CD4-positive, CD25-positive, alpha-beta regulatory T cell (primary cell): ENCODE measurements around the gene SCGB1C1. TPM values are rescaled to one million over a fixed set of nuclear protein-coding genes. Genes with fewer than 3 reads are reported as not detected.
A peak's percentile ranks its signal among the peaks of the same experiment; 100 is the strongest.

Experiments
- ATAC-seq, 2 donors: fragments of 150-1000 bp; cut with Tn5 transposase; one replicate each; pipeline ENCODE4 v1.10.0; 2021; ENCODE audit warnings: low read depth in 2 of 2, moderate number of reproducible peaks in 2 of 2, moderate library complexity in 1 of 2
- DNase-seq, 3 donors: peaks; one replicate each; pipeline versions ENCODE4 v3.0.0 to v3.0.0-alpha.2; 2012 to 2022; ENCODE audit warnings: mixed read lengths in 1 of 3
- H3K27ac ChIP-seq: one replicate; pipeline ENCODE4 v1.7.0; 2013; ENCODE audit warnings: mild to moderate bottlenecking, low read length; ENCODE audit not compliant: insufficient read depth, poor library complexity, severe bottlenecking
- H3K27me3 ChIP-seq: one replicate; pipeline ENCODE4 v1.7.0; 2013; ENCODE audit warnings: low read length; ENCODE audit not compliant: control insufficient read depth, insufficient read depth
- H3K36me3 ChIP-seq: one replicate; pipeline ENCODE4 v1.7.0; 2013; ENCODE audit warnings: mild to moderate bottlenecking, low read length, moderate library complexity; ENCODE audit not compliant: control insufficient read depth, insufficient read depth
- H3K4me1 ChIP-seq: 2 replicates; pipeline ENCODE4 v1.7.0; 2013; ENCODE audit warnings: mild to moderate bottlenecking, low read length; ENCODE audit not compliant: insufficient read depth, control insufficient read depth, poor library complexity, severe bottlenecking
- H3K4me3 ChIP-seq: one replicate; pipeline ENCODE4 v1.7.0; 2013; ENCODE audit warnings: low read depth, mild to moderate bottlenecking, low read length, moderate library complexity
- H3K9me3 ChIP-seq, 2 experiments: 1 replicate in 1 of 2; 2 replicates in 1 of 2; pipeline ENCODE4 v1.7.0; 2013; ENCODE audit warnings: low read length in 2 of 2, mild to moderate bottlenecking in 1 of 2, moderate library complexity in 1 of 2; ENCODE audit not compliant: control insufficient read depth in 2 of 2
- H3K27ac Mint-ChIP-seq, 3 donors: one replicate each; pipeline ENCODE4 v1.8.0; 2020 to 2022; ENCODE audit warnings: mild to moderate bottlenecking in 3 of 3, mixed read lengths in 3 of 3, moderate library complexity in 2 of 3
- H3K27me3 Mint-ChIP-seq: one replicate; pipeline ENCODE4 v1.8.0; 2022; ENCODE audit warnings: mild to moderate bottlenecking, mixed read lengths
- H3K36me3 Mint-ChIP-seq: one replicate; pipeline ENCODE4 v1.8.0; 2020; ENCODE audit warnings: mixed read lengths
- H3K4me1 Mint-ChIP-seq, 4 donors: one replicate each; pipeline ENCODE4 v1.8.0; 2020 to 2022; ENCODE audit warnings: mixed read lengths in 4 of 4, mild to moderate bottlenecking in 1 of 4
- H3K4me3 Mint-ChIP-seq, 4 donors: one replicate each; pipeline ENCODE4 v1.8.0; 2020 to 2022; ENCODE audit warnings: mild to moderate bottlenecking in 4 of 4, mixed read lengths in 4 of 4, moderate library complexity in 3 of 4
- H3K9me3 Mint-ChIP-seq, 7 donors: one replicate each; pipeline ENCODE4 v1.8.0; 2020 to 2022; ENCODE audit warnings: mixed read lengths in 7 of 7, mild to moderate bottlenecking in 3 of 7, moderate library complexity in 2 of 7
- polyA plus RNA-seq, 4 donors: library from polyadenylated mRNA; unstranded; fragments of 300-500 nt; fragmentation: Illumina TruSeq; gene quantifications; one replicate each; pipeline ENCODE4 v1.2.3, GENCODE V29; 2021
- total RNA-seq: library from RNA; stranded (reverse); gene quantifications from one replicate; pipeline ENCODE4 v1.2.3, GENCODE V29; 2022

Gene SCGB1C1
- total and polyA plus RNA-seq, 5 donors from 2014 or later: not detected

DNA sequence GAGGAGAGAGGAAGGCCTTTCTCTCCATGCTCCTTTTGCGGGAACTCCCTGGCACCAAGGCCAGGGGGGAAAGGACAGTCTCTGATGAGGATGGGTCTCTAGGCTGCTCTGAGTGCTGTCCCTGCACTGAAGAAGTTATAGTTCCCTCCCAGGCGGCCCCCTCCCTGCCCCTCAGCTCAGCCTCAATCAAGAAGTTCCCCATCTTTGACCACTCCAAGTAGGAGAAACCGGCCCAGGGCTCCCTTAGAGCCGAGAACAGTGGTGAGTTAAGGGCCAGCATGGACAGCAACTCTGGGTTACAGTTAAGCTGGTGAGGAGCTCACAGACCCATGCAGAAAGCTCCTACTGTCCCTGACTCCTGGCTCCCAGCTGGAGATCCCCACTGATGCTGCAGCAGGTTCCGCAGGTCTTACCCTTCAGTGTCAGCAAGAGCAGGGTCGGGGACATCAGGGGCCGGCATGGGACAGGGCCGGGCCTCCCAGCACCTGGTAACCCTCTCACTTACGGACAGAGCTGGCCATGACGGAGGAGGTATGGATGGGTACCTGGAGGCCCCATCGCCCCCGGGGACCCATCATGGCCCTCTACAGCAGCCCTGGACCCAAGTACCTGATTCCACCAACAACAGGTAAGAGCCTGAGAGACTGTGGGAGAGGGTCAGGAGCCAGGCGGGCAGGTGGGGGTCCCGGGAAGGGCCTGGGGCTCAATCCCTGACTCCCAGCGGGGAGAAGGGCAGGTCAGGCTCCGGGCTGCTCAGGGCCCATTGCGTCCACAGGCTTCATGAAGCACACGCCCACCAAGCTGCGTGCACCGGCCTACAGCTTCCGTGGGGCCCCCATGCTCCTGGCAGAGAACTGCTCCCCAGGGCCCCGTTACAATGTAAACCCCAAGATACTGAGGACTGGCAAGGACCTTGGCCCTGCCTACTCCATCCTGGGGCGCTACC lies 4.2 kb downstream of the SCGB1C1 start:
- H3K27ac Mint-ChIP-seq: no peak overlapping the region

DNA sequence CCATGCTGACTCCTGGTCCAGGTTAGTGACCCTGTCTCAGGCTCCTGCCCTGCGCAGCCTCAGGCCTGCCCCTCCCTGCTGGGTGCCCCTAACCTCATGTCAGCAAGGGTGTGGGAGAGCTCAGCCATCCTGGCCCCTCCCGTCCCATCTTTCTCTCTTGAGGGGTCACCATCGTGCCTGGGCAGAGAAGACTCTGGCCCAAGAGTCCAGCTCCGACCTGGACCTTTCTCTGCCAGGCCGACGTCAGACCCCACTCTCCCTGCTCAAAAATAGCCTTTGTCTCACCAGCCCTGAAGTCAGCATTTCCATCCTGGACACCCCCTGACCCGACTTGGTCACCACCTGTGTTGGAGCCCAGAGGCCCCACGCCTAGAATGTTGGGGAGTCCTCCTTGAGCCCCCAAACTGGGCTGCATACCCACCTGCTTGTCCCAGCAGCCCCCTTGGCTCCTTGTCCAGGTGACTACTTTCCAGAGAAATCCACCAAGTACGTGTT lies 4.9 kb downstream of the SCGB1C1 start:
- ATAC-seq (no peak), DNase-seq (no peak)
- H3K27ac ChIP-seq: no peak overlapping the region
- Mint-ChIP-seq H3K27me3 (no peaks in the 10 kb centered on the region), H3K4me3 (no peak overlapping the region), H3K36me3 (no peaks in the 10 kb centered on the region), H3K27ac (peak overlapping the region in 1 of 3 donors; percentile 46), H3K4me1 (peaks cover 0 to 23% (median 13%) of the 10 kb centered on the region in 4 donors), H3K9me3 (no peaks in the 10 kb centered on the region)
- H3K4me3 ChIP-seq: no peak overlapping the region
- no peaks in the 10 kb centered on the region for H3K27me3 ChIP-seq
- peaks cover 3% of the 10 kb centered on the region for H3K36me3 ChIP-seq
- peaks cover 14% of the 10 kb centered on the region for H3K4me1 ChIP-seq
- no peaks in the 10 kb centered on the region for H3K9me3 ChIP-seq

More for the DNA sequence above, 4.2 kb downstream of the SCGB1C1 start:
- peaks cover 12% of the 10 kb centered on the region for H3K4me1 ChIP-seq
- H3K36me3 Mint-ChIP-seq: no peaks in the 10 kb centered on the region
- H3K27me3 ChIP-seq: no peaks in the 10 kb centered on the region
- H3K9me3 Mint-ChIP-seq: no peaks in the 10 kb centered on the region
- H3K36me3 ChIP-seq: peaks cover 3% of the 10 kb centered on the region
- no peak for DNase-seq
- no peaks in the 10 kb centered on the region for H3K27me3 Mint-ChIP-seq
- peaks cover 0 to 18% (median 8%) of the 10 kb centered on the region in 4 donors for H3K4me1 Mint-ChIP-seq
- no peak overlapping the region for H3K4me3 ChIP-seq
- H3K27ac ChIP-seq: no peak overlapping the region
- H3K9me3 ChIP-seq: no peaks in the 10 kb centered on the region
- no peak for ATAC-seq
- no peak overlapping the region for H3K4me3 Mint-ChIP-seq

DNA sequence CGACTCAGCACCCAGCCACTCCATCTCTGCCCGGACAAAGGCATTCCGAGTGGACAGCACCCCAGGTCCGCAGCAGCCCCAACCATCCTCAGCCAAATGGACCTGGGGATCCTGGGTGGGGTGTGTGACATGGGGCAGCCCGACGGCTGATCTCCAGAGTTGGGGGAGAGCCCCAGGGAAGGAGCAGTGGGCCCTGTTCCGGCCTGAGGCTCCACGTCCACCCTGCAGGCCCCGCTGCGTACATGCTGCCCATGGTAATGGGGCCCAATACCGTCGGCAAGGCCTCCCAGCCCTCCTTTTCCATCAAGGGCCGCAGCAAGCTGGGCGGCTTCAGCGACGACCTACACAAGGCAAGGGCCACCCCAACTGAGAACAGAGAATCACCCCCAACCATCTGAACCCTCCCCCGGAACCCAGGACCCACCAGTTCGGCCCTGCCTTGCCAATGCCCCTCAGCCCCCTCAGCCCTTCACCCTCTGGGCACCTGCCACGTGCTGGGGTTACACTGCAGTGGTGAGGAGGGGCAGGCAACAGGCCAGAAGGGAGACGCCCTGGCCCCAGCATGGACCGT lies 5.4 kb downstream of the SCGB1C1 start:
- no peaks in the 10 kb centered on the region for H3K27me3 Mint-ChIP-seq
- Histone ChIP-seq H3K27me3 (no peaks in the 10 kb centered on the region), H3K4me1 (peaks cover 14% of the 10 kb centered on the region), H3K4me3 (no peak overlapping the region), H3K27ac (no peak overlapping the region), H3K36me3 (peaks cover 8% of the 10 kb centered on the region), H3K9me3 (no peaks in the 10 kb centered on the region)
- peaks cover 0 to 28% (median 17%) of the 10 kb centered on the region in 4 donors for H3K4me1 Mint-ChIP-seq
- H3K9me3 Mint-ChIP-seq: no peaks in the 10 kb centered on the region
- peak overlapping the region in 1 of 3 donors; percentile 46 for H3K27ac Mint-ChIP-seq
- ATAC-seq: no peak
- no peak overlapping the region for H3K4me3 Mint-ChIP-seq
- no peak for DNase-seq
- H3K36me3 Mint-ChIP-seq: peaks cover 5% of the 10 kb centered on the region

DNA sequence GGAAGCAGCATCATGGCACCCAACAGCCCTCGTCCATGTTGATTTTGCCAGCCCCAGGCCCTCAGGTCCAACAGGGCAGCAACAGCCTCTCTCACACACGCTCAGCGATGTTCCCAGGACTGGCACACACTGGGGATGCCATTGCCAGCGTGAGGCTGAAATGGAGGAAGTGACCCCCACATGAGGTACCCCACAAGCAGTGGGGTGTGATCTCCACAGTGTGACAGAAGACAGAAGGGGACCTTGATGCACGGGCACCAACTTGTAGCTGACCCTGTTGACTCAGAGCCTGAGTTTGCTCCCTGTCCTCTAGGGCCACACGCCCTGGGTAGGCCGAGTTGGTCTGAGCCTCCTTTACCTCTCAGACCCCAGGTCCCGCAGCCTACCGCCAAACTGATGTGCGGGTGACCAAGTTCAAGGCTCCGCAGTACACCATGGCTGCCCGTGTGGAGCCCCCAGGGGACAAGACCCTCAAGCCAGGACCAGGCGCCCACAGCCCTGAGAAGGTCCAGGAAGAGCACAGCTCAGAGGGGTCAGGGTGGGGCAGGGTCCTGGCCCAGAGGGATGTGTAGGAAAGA lies 6.2 kb downstream of the SCGB1C1 start:
- Histone ChIP-seq H3K27me3 (no peaks in the 10 kb centered on the region), H3K4me1 (peaks cover 16% of the 10 kb centered on the region), H3K36me3 (peaks cover 14% of the 10 kb centered on the region), H3K27ac (no peak overlapping the region), H3K9me3 (no peaks in the 10 kb centered on the region), H3K4me3 (no peak overlapping the region)
- H3K4me3 Mint-ChIP-seq: no peak overlapping the region
- H3K27me3 Mint-ChIP-seq: no peaks in the 10 kb centered on the region
- DNase-seq (no peak), ATAC-seq (no peak)
- H3K36me3 Mint-ChIP-seq: peaks cover 11% of the 10 kb centered on the region
- peaks cover 0 to 34% (median 20%) of the 10 kb centered on the region in 4 donors for H3K4me1 Mint-ChIP-seq
- H3K27ac Mint-ChIP-seq: no peak overlapping the region
- no peaks in the 10 kb centered on the region for H3K9me3 Mint-ChIP-seq

DNA sequence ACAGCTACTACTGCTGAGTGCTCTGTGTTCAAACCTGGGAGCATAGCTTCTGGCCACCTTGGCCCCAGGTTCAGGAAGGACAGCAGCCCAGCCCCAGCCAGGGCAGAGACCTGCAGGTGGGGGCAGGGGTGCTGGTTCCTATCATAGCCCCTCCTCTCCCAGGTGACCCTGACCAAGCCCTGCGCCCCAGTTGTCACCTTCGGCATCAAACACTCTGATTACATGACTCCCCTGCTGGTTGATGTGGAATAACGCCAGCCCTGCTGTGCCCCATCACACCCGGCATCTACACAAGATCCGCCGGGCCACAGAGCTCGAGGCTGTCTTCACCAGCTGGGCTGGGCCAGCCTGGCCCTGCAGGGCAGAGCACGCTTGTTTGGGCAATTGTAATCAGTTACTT lies 6.9 kb downstream of the SCGB1C1 start:
- DNase-seq (no peak), ATAC-seq (no peak)
- no peaks in the 10 kb centered on the region for H3K9me3 ChIP-seq
- H3K9me3 Mint-ChIP-seq: no peaks in the 10 kb centered on the region
- peaks cover 0 to 40% (median 20%) of the 10 kb centered on the region in 4 donors for H3K4me1 Mint-ChIP-seq
- H3K36me3 Mint-ChIP-seq: peaks cover 16% of the 10 kb centered on the region
- no peaks in the 10 kb centered on the region for H3K27me3 ChIP-seq
- peaks cover 21% of the 10 kb centered on the region for H3K36me3 ChIP-seq
- H3K27ac ChIP-seq: no peak overlapping the region
- H3K4me3 ChIP-seq: no peak overlapping the region
- H3K4me3 Mint-ChIP-seq: peak overlapping the region in 1 of 4 donors; percentile 29
- no peak overlapping the region for H3K27ac Mint-ChIP-seq
- peaks cover 22% of the 10 kb centered on the region for H3K4me1 ChIP-seq
- no peaks in the 10 kb centered on the region for H3K27me3 Mint-ChIP-seq

- ATAC-seq (no peak), DNase-seq (no peak)
- Histone ChIP-seq H3K4me3 (no peak overlapping the region), H3K27ac (no peak overlapping the region), H3K4me1 (peaks cover 28% of the 10 kb centered on the region), H3K9me3 (no peaks in the 10 kb centered on the region), H3K36me3 (peaks cover 27% of the 10 kb centered on the region), H3K27me3 (no peaks in the 10 kb centered on the region)
- Mint-ChIP-seq H3K27me3 (no peaks in the 10 kb centered on the region), H3K36me3 (peaks cover 16% of the 10 kb centered on the region), H3K4me1 (peaks cover 0 to 45% (median 23%) of the 10 kb centered on the region in 4 donors), H3K27ac (no peak overlapping the region), H3K9me3 (no peaks in the 10 kb centered on the region), H3K4me3 (peak overlapping the region in 1 of 4 donors; percentile 29)
Measured at GRCh38 chr11:200224-201003, 7.5 kb downstream of the SCGB1C1 start.

DNA sequence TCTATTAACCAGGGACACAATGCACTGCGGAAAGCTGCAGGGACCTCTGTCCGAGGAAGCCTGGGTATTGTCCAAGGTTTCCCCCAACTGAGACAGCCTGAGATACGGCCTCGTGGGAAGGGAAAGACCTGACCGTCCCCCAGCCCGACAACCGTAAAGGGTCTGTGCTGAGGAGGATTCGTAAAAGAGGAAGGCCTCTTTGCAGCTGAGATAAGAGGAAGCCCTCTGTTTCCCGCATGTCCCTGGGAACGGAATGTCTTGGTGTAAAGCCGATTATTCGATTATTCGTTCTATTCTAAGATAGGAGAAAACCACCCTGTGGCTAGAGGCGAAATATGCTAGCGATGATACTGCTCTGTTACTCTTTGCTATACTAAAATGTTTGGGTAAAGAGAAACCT lies 9.1 kb downstream of the SCGB1C1 start:
- H3K9me3 Mint-ChIP-seq: peaks cover 0 to 1% (median 0%) of the 10 kb centered on the region in 7 donors
- Histone ChIP-seq H3K4me3 (no peak overlapping the region), H3K4me1 (peaks cover 44% of the 10 kb centered on the region), H3K27ac (no peak overlapping the region), H3K36me3 (peaks cover 32% of the 10 kb centered on the region), H3K9me3 (no peaks in the 10 kb centered on the region), H3K27me3 (no peaks in the 10 kb centered on the region)
- ATAC-seq (no peak), DNase-seq (peak in 1 of 3 donors; percentile 35)
- peak overlapping the region; percentile 67 to 92 (median 80) for H3K27ac Mint-ChIP-seq
- H3K27me3 Mint-ChIP-seq: no peaks in the 10 kb centered on the region
- H3K4me3 Mint-ChIP-seq: peak overlapping the region; percentile 49 to 97 (median 78)
- peaks cover 16% of the 10 kb centered on the region for H3K36me3 Mint-ChIP-seq
- peaks cover 0 to 54% (median 29%) of the 10 kb centered on the region in 4 donors for H3K4me1 Mint-ChIP-seq
